Fibroblast of lung (primary cell): ENCODE results near the gene BPGM. TPM values are rescaled to one million over a fixed set of nuclear protein-coding genes. Genes with fewer than 3 reads are reported as not detected.

Experiments
- DNase-seq, 2 donors: peaks; one replicate each; pipeline versions ENCODE4 v3.0.0 to v3.0.0-alpha.2; 2010; ENCODE audit warnings: low read depth in 2 of 2
- H2AFZ ChIP-seq: 2 replicates; pipeline ENCODE4 v1.5.1; 2012; ENCODE audit warnings: low read length, control low read depth, inconsistent platforms
- H3K27ac ChIP-seq: 2 replicates; pipeline ENCODE4 v1.5.1; 2011; ENCODE audit warnings: low read length, control low read depth; ENCODE audit not compliant: insufficient read depth
- H3K27me3 ChIP-seq: 2 replicates; pipeline ENCODE4 v1.5.1; 2011; ENCODE audit warnings: mild to moderate bottlenecking, low read length; ENCODE audit not compliant: control insufficient read depth, insufficient read depth
- H3K36me3 ChIP-seq: 2 replicates; pipeline ENCODE4 v1.5.1; 2011; ENCODE audit warnings: low read length; ENCODE audit not compliant: control insufficient read depth, insufficient read depth
- H3K4me1 ChIP-seq: 2 replicates; pipeline ENCODE4 v1.5.1; 2011; ENCODE audit warnings: low read length; ENCODE audit not compliant: control insufficient read depth, insufficient read depth; ENCODE audit errors: extremely low read depth
- H3K4me2 ChIP-seq: 2 replicates; pipeline ENCODE4 v1.5.1; 2011; ENCODE audit warnings: low read length, control low read depth; ENCODE audit not compliant: insufficient read depth; ENCODE audit errors: extremely low read depth
- H3K4me3 ChIP-seq, 4 experiments: fragments of 200-600 bp in 1 of 4; sonication (generic) in 1 of 4; replicated peaks in 1 of 4; 2 replicates each; pipeline ENCODE4 v1.5.1; 2011 to 2016; ENCODE audit warnings: low read length in 4 of 4, low read depth in 3 of 4, mild to moderate bottlenecking in 3 of 4, control low read depth in 2 of 4, inconsistent platforms in 1 of 4, mixed read lengths in 1 of 4; ENCODE audit not compliant: insufficient read depth in 1 of 4; ENCODE audit errors: control extremely low read depth in 1 of 4
- H3K79me2 ChIP-seq: 2 replicates; pipeline ENCODE4 v1.5.1; 2012; ENCODE audit warnings: mild to moderate bottlenecking, low read length, inconsistent platforms; ENCODE audit not compliant: control insufficient read depth, insufficient read depth
- H3K9ac ChIP-seq: 2 replicates; pipeline ENCODE4 v1.5.1; 2011; ENCODE audit warnings: mild to moderate bottlenecking, low read length, control low read depth; ENCODE audit not compliant: insufficient read depth
- H3K9me3 ChIP-seq: 2 replicates; pipeline ENCODE4 v1.5.1; 2012; ENCODE audit warnings: low read depth, low read length; ENCODE audit not compliant: control insufficient read depth, insufficient read depth
- H4K20me1 ChIP-seq: 2 replicates; pipeline ENCODE4 v1.5.1; 2011; ENCODE audit warnings: low read length; ENCODE audit not compliant: control insufficient read depth, insufficient read depth; ENCODE audit errors: extremely low read depth
- EZH2 ChIP-seq: IDR thresholded peaks from 2 replicates; pipeline ENCODE4 v1.5.1; 2012; ENCODE audit warnings: low read length, control low read depth, mild to moderate bottlenecking; ENCODE audit errors: missing control alignments
- polyA plus RNA-seq, 2 donors: library from polyadenylated mRNA; depleted of rRNA in 1 of 2; stranded (reverse) in 1 of 2; unstranded in 1 of 2; fragments of >200 nt; gene quantifications; 2 replicates each; pipeline ENCODE4 v1.2.1, GENCODE V29; 2011 to 2012; ENCODE audit warnings: missing spikeins in 1 of 2
- total RNA-seq: library from RNA; depleted of rRNA; stranded (reverse); fragments of >200 nt; gene quantifications from 2 replicates; pipeline ENCODE4 v1.2.1, GENCODE V29; 2014
- TF ChIP-seq, protein P1 (sequence below), 2 donors: IDR thresholded peaks in 1 of 2; conservative IDR thresholded peaks in 1 of 2; 1 replicate in 1 of 2; 2 replicates in 1 of 2; pipeline ENCODE4 v1.5.1; 2011 to 2012; ENCODE audit warnings: low read length in 2 of 2, control low read depth in 1 of 2, inconsistent platforms in 1 of 2, low read depth in 1 of 2, mild to moderate bottlenecking in 1 of 2

BPGM gene
- total and polyA plus RNA-seq, 2 donors (not counting 1 experiment from before 2014, with no cell fraction given), result 25.8 to 29.7 TPM

DNA sequence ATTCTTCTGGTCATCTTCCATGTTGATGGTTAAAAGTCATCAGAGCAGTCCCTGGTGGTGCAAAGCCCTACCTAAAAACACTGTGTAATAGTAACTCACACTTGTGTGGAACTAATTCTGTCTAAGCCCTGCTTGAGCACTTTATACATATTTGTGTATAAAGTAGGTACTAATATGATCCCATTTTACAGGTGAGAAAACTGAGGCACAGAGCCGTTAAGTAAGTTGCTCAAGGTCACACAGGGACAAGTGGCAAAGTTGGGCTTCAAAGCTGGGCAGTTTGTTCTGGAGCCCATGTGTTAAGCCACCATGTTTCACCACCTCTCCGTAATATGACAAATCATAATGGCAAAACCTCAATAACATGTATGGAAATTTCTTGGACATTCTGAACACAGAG, 48.1 kb downstream of the BPGM start:
- Histone ChIP-seq H3K4me1 (peaks cover 25% of the 10 kb centered on the region), H3K36me3 (no peaks in the 10 kb centered on the region), H3K9ac (no peak overlapping the region), H3K4me3 (no peak overlapping the region), H3K27me3 (no peaks in the 10 kb centered on the region), H3K9me3 (no peaks in the 10 kb centered on the region), H2AFZ (no peak overlapping the region), H3K4me2 (no peak overlapping the region), H3K79me2 (no peaks in the 10 kb centered on the region), H4K20me1 (no peaks in the 10 kb centered on the region), H3K27ac (peak overlapping the region; percentile 72)
- TF ChIP-seq, protein P1, sequence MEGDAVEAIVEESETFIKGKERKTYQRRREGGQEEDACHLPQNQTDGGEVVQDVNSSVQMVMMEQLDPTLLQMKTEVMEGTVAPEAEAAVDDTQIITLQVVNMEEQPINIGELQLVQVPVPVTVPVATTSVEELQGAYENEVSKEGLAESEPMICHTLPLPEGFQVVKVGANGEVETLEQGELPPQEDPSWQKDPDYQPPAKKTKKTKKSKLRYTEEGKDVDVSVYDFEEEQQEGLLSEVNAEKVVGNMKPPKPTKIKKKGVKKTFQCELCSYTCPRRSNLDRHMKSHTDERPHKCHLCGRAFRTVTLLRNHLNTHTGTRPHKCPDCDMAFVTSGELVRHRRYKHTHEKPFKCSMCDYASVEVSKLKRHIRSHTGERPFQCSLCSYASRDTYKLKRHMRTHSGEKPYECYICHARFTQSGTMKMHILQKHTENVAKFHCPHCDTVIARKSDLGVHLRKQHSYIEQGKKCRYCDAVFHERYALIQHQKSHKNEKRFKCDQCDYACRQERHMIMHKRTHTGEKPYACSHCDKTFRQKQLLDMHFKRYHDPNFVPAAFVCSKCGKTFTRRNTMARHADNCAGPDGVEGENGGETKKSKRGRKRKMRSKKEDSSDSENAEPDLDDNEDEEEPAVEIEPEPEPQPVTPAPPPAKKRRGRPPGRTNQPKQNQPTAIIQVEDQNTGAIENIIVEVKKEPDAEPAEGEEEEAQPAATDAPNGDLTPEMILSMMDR (conservative IDR thresholded peaks at IDR 0.05 in 1 of 2, IDR thresholded peaks at IDR 0.05 in 1 of 2; ENCODE audit: low read depth in 1 of 2, low read length in 2 of 2), result no peak
- TF ChIP-seq EZH2, result no peak
- no peak for DNase-seq

DNA sequence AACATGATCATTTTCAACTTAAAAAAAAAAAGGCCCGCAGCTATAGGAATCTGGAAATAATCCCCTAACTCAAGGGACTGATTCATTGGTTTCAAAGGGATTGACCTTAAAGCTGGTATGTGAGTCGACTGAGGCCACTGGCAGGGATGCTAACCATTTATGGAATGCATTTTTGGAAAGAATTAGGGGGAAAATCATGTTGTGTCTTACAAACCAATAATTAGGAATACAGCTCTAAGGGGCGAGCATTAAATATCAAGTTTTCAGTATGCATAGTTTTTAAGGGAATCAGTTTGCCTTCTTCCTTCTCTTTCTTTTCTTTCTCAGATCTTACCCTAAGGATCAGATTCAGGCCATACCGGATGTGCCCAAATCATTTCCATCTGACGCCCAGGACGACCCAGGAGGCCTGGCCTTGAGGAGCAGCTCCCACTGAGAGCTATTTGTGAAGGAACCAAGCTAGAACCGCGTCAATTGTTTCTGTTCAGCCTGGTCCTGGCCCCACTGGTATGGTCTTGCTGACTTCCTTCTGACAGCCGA, 48.7 kb downstream of the BPGM start:
- Histone ChIP-seq H3K36me3 (no peaks in the 10 kb centered on the region), H3K9ac (peak overlapping the region; percentile 27), H3K4me2 (peak overlapping the region; percentile 29), H3K27me3 (no peaks in the 10 kb centered on the region), H2AFZ (peak overlapping the region; percentile 30), H3K9me3 (no peaks in the 10 kb centered on the region), H3K4me3 (no peak overlapping the region), H4K20me1 (no peaks in the 10 kb centered on the region), H3K27ac (peak overlapping the region; percentile 72), H3K79me2 (no peaks in the 10 kb centered on the region), H3K4me1 (peaks cover 25% of the 10 kb centered on the region)
- peak in 1 of 2 donors; percentile 63 for DNase-seq
- TF ChIP-seq, protein P1 (conservative IDR thresholded peaks at IDR 0.05 in 1 of 2, IDR thresholded peaks at IDR 0.05 in 1 of 2; ENCODE audit: low read depth in 1 of 2, low read length in 2 of 2), result no peak
- no peak for TF ChIP-seq EZH2

DNA sequence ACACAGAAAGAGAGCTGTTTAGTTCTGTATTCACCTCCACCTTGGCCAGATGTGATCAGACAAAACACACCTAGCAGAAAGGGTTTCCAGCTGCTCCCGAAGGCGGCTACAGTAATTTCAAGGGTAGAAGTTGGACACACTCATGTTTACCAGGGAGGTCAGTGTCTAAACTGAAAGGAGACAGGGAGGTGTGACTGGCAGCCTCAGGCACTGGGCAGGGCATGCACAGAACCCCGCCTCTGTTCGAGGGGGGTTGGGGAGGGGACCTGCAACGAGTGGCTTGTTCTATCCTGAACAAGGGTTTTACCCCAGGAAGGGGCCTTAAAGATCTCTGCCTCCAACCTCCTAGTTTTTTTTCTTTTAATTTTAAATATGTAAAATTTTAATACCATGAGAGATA, 49.6 kb downstream of the BPGM start:
- Histone ChIP-seq H3K4me3 (no peak overlapping the region), H3K9ac (no peak overlapping the region), H3K36me3 (no peaks in the 10 kb centered on the region), H3K79me2 (no peaks in the 10 kb centered on the region), H4K20me1 (no peaks in the 10 kb centered on the region), H3K27me3 (no peaks in the 10 kb centered on the region), H2AFZ (no peak overlapping the region), H3K9me3 (no peaks in the 10 kb centered on the region), H3K27ac (peak overlapping the region; percentile 72), H3K4me1 (peaks cover 18% of the 10 kb centered on the region), H3K4me2 (no peak overlapping the region)
- DNase-seq, result no peak
- no peak for TF ChIP-seq EZH2
- TF ChIP-seq, protein P1 (conservative IDR thresholded peaks at IDR 0.05 in 1 of 2, IDR thresholded peaks at IDR 0.05 in 1 of 2; ENCODE audit: low read depth in 1 of 2, low read length in 2 of 2), result no peak
